Hepatocyte (in vitro differentiated cells): ENCODE measurements around the gene LRRC23. TPM values are rescaled to one million over a fixed set of nuclear protein-coding genes. Genes with fewer than 3 reads are reported as not detected.
A peak's percentile ranks its signal among the peaks of the same experiment; 100 is the strongest.

Experiments used
- DNase-seq: peaks from one replicate; pipeline ENCODE4 v3.0.0-alpha.2; 2016; ENCODE audit warnings: low spot score
- H2AFZ ChIP-seq: fragments of 200-600 bp; sonication (generic); 2 replicates; pipeline ENCODE4 v1.6.0; 2016; ENCODE audit warnings: antibody characterized with exemption, mild to moderate bottlenecking
- H3K27ac ChIP-seq: fragments of 200-600 bp; sonication (generic); 2 replicates; pipeline ENCODE4 v1.5.1; 2016; ENCODE audit warnings: mild to moderate bottlenecking
- H3K27me3 ChIP-seq: fragments of 200-600 bp; sonication (generic); 2 replicates; pipeline ENCODE4 v1.6.1; 2016
- H3K36me3 ChIP-seq: fragments of 200-600 bp; sonication (generic); replicated peaks from 2 replicates; pipeline ENCODE4 v1.5.1; 2016; ENCODE audit warnings: low read depth; ENCODE audit not compliant: insufficient read depth
- H3K4me1 ChIP-seq: fragments of 200-600 bp; sonication (generic); 2 replicates; pipeline ENCODE4 v1.5.1; 2016; ENCODE audit warnings: mild to moderate bottlenecking, moderate library complexity; ENCODE audit not compliant: insufficient read depth
- H3K4me2 ChIP-seq: fragments of 200-600 bp; sonication (generic); 2 replicates; pipeline ENCODE4 v1.6.0; 2016
- H3K4me3 ChIP-seq: fragments of 200-600 bp; sonication (generic); 2 replicates; pipeline ENCODE4 v1.5.1; 2016; ENCODE audit warnings: mild to moderate bottlenecking
- H3K79me2 ChIP-seq: fragments of 200-600 bp; sonication (generic); 2 replicates; pipeline ENCODE4 v1.6.0; 2017; ENCODE audit warnings: mild to moderate bottlenecking
- H3K9me2 ChIP-seq: fragments of 200-600 bp; sonication (generic); replicated peaks from 2 replicates; pipeline ENCODE4 v1.6.0; 2017; ENCODE audit warnings: mild to moderate bottlenecking; ENCODE audit not compliant: insufficient read depth
- H3K9me3 ChIP-seq: fragments of 200-600 bp; sonication (generic); 2 replicates; pipeline ENCODE4 v1.5.1; 2016; ENCODE audit warnings: low read depth, mild to moderate bottlenecking
- H4K20me1 ChIP-seq: fragments of 200-600 bp; sonication (generic); 2 replicates; pipeline ENCODE4 v1.6.0; 2016; ENCODE audit warnings: mild to moderate bottlenecking; ENCODE audit not compliant: insufficient read depth, poor library complexity, severe bottlenecking
- CTCF ChIP-seq: fragments of 200-600 bp; sonication (generic); IDR thresholded peaks from 2 replicates; pipeline ENCODE4 v1.5.1; 2016; ENCODE audit warnings: antibody characterized with exemption, mild to moderate bottlenecking; ENCODE audit not compliant: poor library complexity
- EZH2 ChIP-seq: fragments of 200-600 bp; sonication (generic); IDR thresholded peaks from 2 replicates; pipeline ENCODE4 v1.6.1; 2016; ENCODE audit warnings: antibody characterized with exemption, mild to moderate bottlenecking, borderline replicate concordance
- EZH2phosphoT487 ChIP-seq: fragments of 200-600 bp; sonication (generic); IDR thresholded peaks from one replicate; pipeline ENCODE4 v1.6.1; 2018; ENCODE audit warnings: antibody characterized with exemption, mild to moderate bottlenecking, low read depth, moderate library complexity; ENCODE audit not compliant: unreplicated experiment, severe bottlenecking
- WGBS: methylation state at CpG from one replicate; pipeline ENCODE4 v1.1.6; 2016; ENCODE audit warnings: low lambda C conversion rate; ENCODE audit errors: missing lambda C conversion rate; 5-methylcytosine and 5-hydroxymethylcytosine counted together
- polyA plus RNA-seq: library from polyadenylated mRNA; unstranded; fragments of >200 nt; fragmentation: Nextera tagmentation; extraction: Ambion mirVana; gene quantifications from 2 replicates; pipeline ENCODE4 v1.2.1, GENCODE V29; 2016
- total RNA-seq: library from RNA; depleted of rRNA; stranded (reverse); fragments of >200 nt; gene quantifications from 2 replicates; pipeline ENCODE4 v1.2.3, GENCODE V29; 2014

Gene LRRC23
- total and polyA plus RNA-seq, 2 experiments from 2014 or later, result 8.2 to 12.9 TPM

- Histone ChIP-seq H3K4me1 (peaks cover 20% of the 10 kb centered on the region), H2AFZ (no peak overlapping the region), H3K9me3 (no peaks in the 10 kb centered on the region), H3K79me2 (peaks cover 39% of the 10 kb centered on the region), H3K9me2 (no peaks in the 10 kb centered on the region), H3K27me3 (no peaks in the 10 kb centered on the region), H4K20me1 (peaks cover 6% of the 10 kb centered on the region), H3K4me2 (peak overlapping the region; percentile 64), H3K4me3 (no peak overlapping the region), H3K27ac (peak overlapping the region; percentile 29), H3K36me3 (no peaks in the 10 kb centered on the region)
- no peak for DNase-seq
- no peak for TF ChIP-seq CTCF
- no peak for TF ChIP-seq EZH2phosphoT487
- TF ChIP-seq EZH2, result no peak
- 95% methylated on average over 32 of the region's 32 CpGs for WGBS
Measured at GRCh38 chr12:6938353-6939190, 34.0 kb downstream of the LRRC23 start.

GRCh38 chr12:6939191-6939540, 34.5 kb downstream of the LRRC23 start:
- H3K27me3 ChIP-seq, result no peaks in the 10 kb centered on the region
- H4K20me1 ChIP-seq, result peaks cover under 1% of the 10 kb centered on the region
- H3K79me2 ChIP-seq, result peaks cover 33% of the 10 kb centered on the region
- WGBS, result 90% methylated on average over 2 of the region's 2 CpGs
- H3K36me3 ChIP-seq, result no peaks in the 10 kb centered on the region
- no peaks in the 10 kb centered on the region for H3K9me3 ChIP-seq
- H3K9me2 ChIP-seq, result no peaks in the 10 kb centered on the region
- no peak for DNase-seq
- no peak overlapping the region for H2AFZ ChIP-seq
- TF ChIP-seq EZH2phosphoT487 (no peak), CTCF (no peak), EZH2 (no peak)
- H3K27ac ChIP-seq, result no peak overlapping the region
- H3K4me3 ChIP-seq, result no peak overlapping the region
- no peak overlapping the region for H3K4me2 ChIP-seq
- H3K4me1 ChIP-seq, result peaks cover 14% of the 10 kb centered on the region

GRCh38 chr12:6941267-6941666, 36.6 kb downstream of the LRRC23 start:
- Histone ChIP-seq H3K27ac (no peak overlapping the region), H3K9me3 (no peaks in the 10 kb centered on the region), H3K4me2 (no peak overlapping the region), H3K27me3 (no peaks in the 10 kb centered on the region), H3K36me3 (no peaks in the 10 kb centered on the region), H3K9me2 (no peaks in the 10 kb centered on the region), H3K4me3 (no peak overlapping the region), H3K79me2 (peaks cover 30% of the 10 kb centered on the region), H3K4me1 (peaks cover 27% of the 10 kb centered on the region), H2AFZ (no peak overlapping the region), H4K20me1 (no peaks in the 10 kb centered on the region)
- WGBS, result 98% methylated on average over 12 of the region's 12 CpGs
- DNase-seq, result no peak
- no peak for TF ChIP-seq EZH2
- no peak for TF ChIP-seq EZH2phosphoT487
- TF ChIP-seq CTCF, result no peak
